ENCODE data around the gene RAB6D. TPM values are rescaled to one million over a fixed set of nuclear protein-coding genes. Genes with fewer than 3 reads are reported as not detected.
A peak's percentile ranks its signal among the peaks of the same experiment; 100 is the strongest.
"Not testable (repeated sequence)": the region's sequence is repeated elsewhere in the genome, so short reads cannot be mapped to it uniquely, and the experiment has no call there.

The RAB6D gene
- total RNA-seq, 1 experiment from 2014 or later, result not detected

- Histone ChIP-seq H2BK20ac (ENCODE audit: low read depth, low read length, poor library complexity, severe bottlenecking) (no peak overlapping the region), H4K5ac (ENCODE audit: insufficient read length, low read depth, low read length) (no peak overlapping the region), H3K4me1 (ENCODE audit: insufficient read depth, low read length) (no peaks in the 10 kb centered on the region), H3K23ac (ENCODE audit: insufficient read length, low read depth, low read length) (no peak overlapping the region), H2AFZ (ENCODE audit: low read length) (no peak overlapping the region), H3K27ac (ENCODE audit: insufficient read length, low read depth, low read length) (no peak overlapping the region), H2BK15ac (ENCODE audit: low read depth, low read length) (no peak overlapping the region), H4K8ac (replicated peaks; ENCODE audit: insufficient read length, low read depth, low read length) (no peak overlapping the region), H3K23me2 (ENCODE audit: insufficient read length, low read depth, low read length, poor library complexity, severe bottlenecking) (no peaks in the 10 kb centered on the region), H3K27me3 (ENCODE audit: insufficient read depth, low read length) (peaks cover 3% of the 10 kb centered on the region; the same call in 1 of the 2 replicates), H2AK5ac (ENCODE audit: insufficient read length, low read length) (no peak overlapping the region), H4K91ac (ENCODE audit: insufficient read length, low read depth, low read length) (no peak overlapping the region), H3K9me3 (ENCODE audit: control insufficient read depth, low read depth, low read length) (no peaks in the 10 kb centered on the region), H3K4ac (ENCODE audit: low read depth, low read length) (no peak overlapping the region), H3K56ac (ENCODE audit: insufficient read length, low read depth, low read length) (no peak overlapping the region), H3K4me2 (ENCODE audit: insufficient read depth, insufficient read length, low read length) (no peak overlapping the region), H3K79me2 (ENCODE audit: insufficient read depth, low read length) (no peaks in the 10 kb centered on the region), H3T11ph (ENCODE audit: low read length) (no peak overlapping the region), H2BK5ac (ENCODE audit: insufficient read length, low read length) (no peak overlapping the region), H3K18ac (ENCODE audit: insufficient read length, low read depth, low read length) (no peak overlapping the region), H3K79me1 (ENCODE audit: insufficient read depth, low read depth, low read length, poor library complexity, severe bottlenecking) (no peaks in the 10 kb centered on the region), H2BK120ac (ENCODE audit: low read depth, low read length, poor library complexity, severe bottlenecking) (no peak overlapping the region), H3K14ac (ENCODE audit: insufficient read depth, low read length) (no peak overlapping the region), H4K20me1 (ENCODE audit: control insufficient read depth, insufficient read depth, insufficient read length) (no peaks in the 10 kb centered on the region), H2BK12ac (ENCODE audit: insufficient read length, low read depth, low read length) (no peak overlapping the region), H3K9ac (ENCODE audit: extremely low read depth, insufficient read length, low read length) (no peak overlapping the region)
- no peaks in the 10 kb centered on the region; a peak in 1 of 5 replicates for H3K9me3 Mint-ChIP-seq
- H3K27me3 Mint-ChIP-seq (ENCODE audit: low read depth), result peaks cover 55% of the 10 kb centered on the region
- H3K4me1 Mint-ChIP-seq, result peaks cover 4 to 15% of the 10 kb centered on the region in 2 experiments
- DNase-seq, result no peak
- 100% methylated on average over 1 of the region's 6 CpGs for WGBS (ENCODE audit: extremely low coverage, insufficient read length, low lambda C conversion rate)
- no peak overlapping the region for H3K4me3 Mint-ChIP-seq
- no peak for TF ChIP-seq CTCF (conservative IDR thresholded peaks at IDR 0.05)
- H3K36me3 Mint-ChIP-seq (ENCODE audit: insufficient read depth in 1 of 3, low read depth in 3 of 3), result no peaks in the 10 kb centered on the region
- H3K27ac Mint-ChIP-seq, result no peak overlapping the region
These were observed 1.5 kb upstream of the RAB6D start for GRCh38 chr2:131365452-131365851.

GRCh38 chr2:131363213-131363612 is 755 bp downstream of the RAB6D start:
- H2BK5ac ChIP-seq (ENCODE audit: insufficient read length, low read length); H3K9ac ChIP-seq (ENCODE audit: extremely low read depth, insufficient read length, low read length); H3K23me2 ChIP-seq (ENCODE audit: insufficient read length, low read depth, low read length, poor library complexity, severe bottlenecking); H3K36me3 Mint-ChIP-seq (ENCODE audit: insufficient read depth in 1 of 3, low read depth in 3 of 3); H3K27me3 ChIP-seq (ENCODE audit: insufficient read depth, low read length); H3K27ac ChIP-seq (ENCODE audit: insufficient read length, low read depth, low read length); H3K23ac ChIP-seq (ENCODE audit: insufficient read length, low read depth, low read length); H3K56ac ChIP-seq (ENCODE audit: insufficient read length, low read depth, low read length); H2BK20ac ChIP-seq (ENCODE audit: low read depth, low read length, poor library complexity, severe bottlenecking); H4K5ac ChIP-seq (ENCODE audit: insufficient read length, low read depth, low read length); H4K20me1 ChIP-seq (ENCODE audit: control insufficient read depth, insufficient read depth, insufficient read length); H4K8ac ChIP-seq (replicated peaks; ENCODE audit: insufficient read length, low read depth, low read length); H2BK12ac ChIP-seq (ENCODE audit: insufficient read length, low read depth, low read length); H2AK5ac ChIP-seq (ENCODE audit: insufficient read length, low read length); H2BK15ac ChIP-seq (ENCODE audit: low read depth, low read length); H3K9me3 ChIP-seq (ENCODE audit: control insufficient read depth, low read depth, low read length); H3K79me2 ChIP-seq (ENCODE audit: insufficient read depth, low read length); DNase-seq; H3K27ac Mint-ChIP-seq; H3K14ac ChIP-seq (ENCODE audit: insufficient read depth, low read length); H3K18ac ChIP-seq (ENCODE audit: insufficient read length, low read depth, low read length); H3T11ph ChIP-seq (ENCODE audit: low read length); H3K79me1 ChIP-seq (ENCODE audit: insufficient read depth, low read depth, low read length, poor library complexity, severe bottlenecking); H3K4ac ChIP-seq (ENCODE audit: low read depth, low read length); H2AFZ ChIP-seq (ENCODE audit: low read length); H3K9me3 Mint-ChIP-seq; H3K4me1 ChIP-seq (ENCODE audit: insufficient read depth, low read length); H4K91ac ChIP-seq (ENCODE audit: insufficient read length, low read depth, low read length); H2BK120ac ChIP-seq (ENCODE audit: low read depth, low read length, poor library complexity, severe bottlenecking): not testable (repeated sequence)
- peaks cover 64% of the 10 kb centered on the region for H3K27me3 Mint-ChIP-seq (ENCODE audit: low read depth)
- peak overlapping the region; percentile 51 for H3K4me2 ChIP-seq (ENCODE audit: insufficient read depth, insufficient read length, low read length)
- H3K4me3 Mint-ChIP-seq, result peak overlapping the region; percentile 42 to 68
- no CpG with 5 or more reads among the region's 12 CpGs for WGBS (ENCODE audit: extremely low coverage, insufficient read length, low lambda C conversion rate)
- peaks cover 4 to 15% of the 10 kb centered on the region in 2 experiments for H3K4me1 Mint-ChIP-seq

Measured in H9 (cell line).